ENCODE data around the gene RNF227. TPM values are rescaled to one million over a fixed set of nuclear protein-coding genes. Genes with fewer than 3 reads are reported as not detected.

RNF227 gene
- total RNA-seq, 1 donor from 2014 or later: 4.7 TPM

DNA sequence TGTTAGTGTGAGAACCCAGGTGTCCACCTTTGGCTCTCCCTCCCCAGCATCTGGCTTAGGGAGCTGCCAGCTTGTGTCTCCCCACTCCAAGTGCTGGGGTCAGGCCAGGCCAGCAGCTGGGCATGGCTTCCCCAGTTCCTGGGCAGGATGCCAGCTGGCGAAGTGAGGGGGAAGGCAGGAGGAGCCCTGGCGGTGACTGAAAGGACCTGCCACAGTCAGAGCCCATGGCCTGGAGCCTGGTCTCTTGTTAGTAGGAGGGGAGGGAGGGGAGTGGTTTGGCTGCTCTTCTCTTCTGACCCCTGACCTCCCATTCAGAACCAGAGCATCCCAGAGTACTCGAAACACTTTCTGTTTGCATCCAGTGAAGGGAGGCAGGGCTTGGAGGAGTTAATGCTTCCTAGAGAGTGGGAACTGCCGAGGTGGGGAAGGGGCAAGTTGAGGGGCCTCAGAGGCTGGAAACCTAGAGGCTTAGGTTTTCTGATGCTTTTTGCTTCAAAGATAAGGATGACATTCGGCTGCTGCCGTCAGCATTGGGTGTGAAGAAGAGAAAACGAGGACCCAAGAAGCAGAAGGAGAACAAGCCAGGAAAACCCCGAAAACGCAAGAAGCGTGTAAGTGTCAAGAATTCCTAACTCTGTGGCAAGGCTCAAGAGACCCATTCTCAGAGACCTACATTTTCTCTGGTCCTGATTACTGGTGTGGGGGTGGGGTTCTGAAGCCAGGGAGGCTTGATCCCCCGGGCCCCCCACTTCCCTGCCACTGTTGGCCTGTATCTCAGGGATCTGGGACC is 26.7 kb downstream of the RNF227 start:
- peak; percentile 86 for DNase-seq (ENCODE audit: low read depth)

DNA sequence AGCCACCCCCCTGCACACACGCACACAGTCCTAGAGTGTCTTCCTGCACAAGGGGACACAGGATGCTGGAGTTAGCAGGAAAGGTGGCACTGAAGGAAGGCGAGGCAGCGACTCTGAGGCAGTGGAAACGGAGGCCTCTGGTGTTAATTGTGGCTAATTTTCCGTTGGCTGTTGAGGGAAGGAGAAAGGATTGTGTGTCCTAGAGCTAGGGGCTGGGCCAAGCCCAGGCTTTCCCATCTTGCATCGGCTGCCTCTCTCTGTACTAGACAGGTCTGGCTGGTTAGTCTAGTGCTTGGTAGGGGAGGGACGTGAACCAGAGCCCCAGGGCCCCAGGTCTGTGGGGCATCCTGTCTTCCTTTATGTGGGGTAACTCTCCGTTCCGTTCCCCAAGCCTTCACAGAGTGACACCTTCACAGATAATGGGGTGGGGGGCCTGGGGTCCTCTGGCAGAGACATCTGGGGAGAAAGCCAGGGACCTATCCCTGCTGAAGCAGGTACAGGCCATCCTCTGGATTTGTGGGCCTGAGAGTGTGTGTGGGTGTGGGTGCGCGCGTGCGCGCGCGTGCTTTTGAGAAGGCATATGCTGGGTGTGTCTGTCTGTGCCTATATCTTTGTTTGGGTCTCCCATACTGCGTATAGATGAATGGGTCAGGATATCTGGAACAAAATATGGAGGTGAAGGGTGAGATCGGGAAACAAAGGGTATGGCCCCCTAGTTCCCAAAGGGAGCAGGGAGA is 27.7 kb downstream of the RNF227 start, which contains the start of gene CHD3:
TSS of gene CHD3 (plus strand) at position 606 of the 737 bp plus-strand sequence. CDS start 212 bp downstream, outside the sequence.
- peak; percentile 7 for DNase-seq (ENCODE audit: low read depth)

DNA sequence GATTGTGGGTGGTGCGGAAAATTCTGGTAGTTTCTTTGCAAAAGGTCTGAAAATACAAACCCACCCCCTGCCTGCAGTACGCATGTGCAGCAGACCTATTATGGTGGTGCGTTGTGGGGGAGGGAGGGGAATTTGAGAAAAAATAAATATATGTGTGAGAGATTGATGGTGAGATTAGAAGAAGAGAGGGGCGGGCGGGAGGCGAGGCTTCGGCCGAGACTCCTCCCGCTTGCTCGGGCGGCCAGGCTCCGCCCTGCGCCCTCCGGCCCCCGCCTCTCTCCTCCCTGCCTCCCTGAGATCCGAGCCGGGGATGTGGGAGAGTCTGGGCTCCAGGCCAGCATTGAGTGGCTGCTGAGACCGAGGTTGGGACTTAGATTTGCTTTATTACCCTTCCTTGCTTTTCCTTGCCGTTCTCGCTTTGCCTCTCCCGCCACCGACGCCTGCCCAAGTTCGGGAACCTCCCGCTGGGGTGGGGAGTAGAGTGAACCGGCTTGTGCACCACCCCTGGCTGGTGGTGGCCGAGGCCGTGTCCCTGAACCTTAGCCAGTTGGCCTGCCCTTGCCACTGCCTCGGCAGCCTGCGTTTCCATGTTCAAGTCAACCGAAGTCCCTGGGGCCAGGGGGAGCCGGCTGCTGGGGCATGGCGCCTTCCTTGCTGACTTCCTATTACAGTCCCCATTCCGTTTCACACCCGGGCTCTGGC is 28.5 kb downstream of the RNF227 start:
- peak; percentile 86 for DNase-seq (ENCODE audit: low read depth)

DNA sequence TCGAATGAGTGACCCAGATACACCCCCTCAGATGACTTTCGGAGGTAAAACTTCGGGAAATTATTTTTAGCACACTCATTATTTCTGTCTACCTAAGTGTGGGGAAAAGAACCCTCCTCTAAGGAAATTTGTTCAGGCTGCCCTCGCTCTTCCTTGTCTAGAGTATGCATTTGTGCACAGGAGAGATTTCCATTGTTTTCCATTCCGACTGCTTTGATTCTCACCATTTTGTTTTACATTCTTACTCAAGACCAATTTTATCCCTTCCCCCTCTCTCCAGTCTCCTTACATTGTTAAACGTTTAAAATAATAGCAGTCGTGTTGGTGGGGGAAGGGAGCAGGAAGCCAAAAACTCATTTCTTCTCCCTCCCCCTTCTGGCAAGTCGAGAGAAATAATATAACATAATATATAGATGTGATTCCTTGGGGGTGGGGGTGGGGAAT is 29.0 kb downstream of the RNF227 start:
- DNase-seq (ENCODE audit: low read depth): peak; percentile 65

DNA sequence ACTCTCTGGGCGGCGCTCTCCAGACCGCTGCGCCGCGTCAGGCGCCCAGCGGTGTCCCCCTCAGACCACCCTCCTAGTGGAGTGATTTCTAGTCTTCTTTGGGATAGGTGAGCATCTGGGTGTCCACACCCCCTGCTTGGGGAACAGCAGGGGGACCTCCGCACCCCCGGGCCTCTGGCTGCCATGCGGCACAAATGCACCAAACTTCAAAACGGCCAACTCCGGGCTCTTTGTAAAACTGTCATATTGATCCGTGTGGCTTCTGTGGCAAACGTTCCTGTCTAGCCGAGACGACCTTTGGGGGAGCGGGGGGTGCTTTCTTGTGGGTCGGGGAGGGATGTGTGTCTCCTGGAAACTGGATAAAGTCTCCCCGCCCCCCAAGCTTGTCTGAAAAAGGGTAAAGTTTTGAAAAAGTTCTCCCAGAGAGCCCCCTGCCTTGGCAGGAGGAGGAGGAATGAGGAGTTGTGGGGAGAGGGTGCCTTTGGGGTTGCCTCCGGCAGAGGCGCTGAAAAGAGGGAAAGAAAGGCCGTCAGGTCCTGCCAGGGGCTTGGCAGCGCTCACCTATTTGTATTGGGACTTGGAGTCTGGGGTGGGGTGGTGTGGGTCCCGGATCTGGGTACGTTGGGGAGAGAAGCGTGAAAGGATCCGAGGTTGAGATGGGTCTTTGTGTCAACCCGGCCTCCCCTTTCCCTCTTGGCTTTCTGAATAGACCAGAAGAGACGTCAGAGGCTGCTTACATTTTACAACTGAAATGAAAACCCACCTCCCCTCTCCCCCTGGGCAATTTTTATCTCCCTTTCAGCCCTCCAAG is 29.7 kb downstream of the RNF227 start:
- no peak for DNase-seq (ENCODE audit: low read depth)

DNA sequence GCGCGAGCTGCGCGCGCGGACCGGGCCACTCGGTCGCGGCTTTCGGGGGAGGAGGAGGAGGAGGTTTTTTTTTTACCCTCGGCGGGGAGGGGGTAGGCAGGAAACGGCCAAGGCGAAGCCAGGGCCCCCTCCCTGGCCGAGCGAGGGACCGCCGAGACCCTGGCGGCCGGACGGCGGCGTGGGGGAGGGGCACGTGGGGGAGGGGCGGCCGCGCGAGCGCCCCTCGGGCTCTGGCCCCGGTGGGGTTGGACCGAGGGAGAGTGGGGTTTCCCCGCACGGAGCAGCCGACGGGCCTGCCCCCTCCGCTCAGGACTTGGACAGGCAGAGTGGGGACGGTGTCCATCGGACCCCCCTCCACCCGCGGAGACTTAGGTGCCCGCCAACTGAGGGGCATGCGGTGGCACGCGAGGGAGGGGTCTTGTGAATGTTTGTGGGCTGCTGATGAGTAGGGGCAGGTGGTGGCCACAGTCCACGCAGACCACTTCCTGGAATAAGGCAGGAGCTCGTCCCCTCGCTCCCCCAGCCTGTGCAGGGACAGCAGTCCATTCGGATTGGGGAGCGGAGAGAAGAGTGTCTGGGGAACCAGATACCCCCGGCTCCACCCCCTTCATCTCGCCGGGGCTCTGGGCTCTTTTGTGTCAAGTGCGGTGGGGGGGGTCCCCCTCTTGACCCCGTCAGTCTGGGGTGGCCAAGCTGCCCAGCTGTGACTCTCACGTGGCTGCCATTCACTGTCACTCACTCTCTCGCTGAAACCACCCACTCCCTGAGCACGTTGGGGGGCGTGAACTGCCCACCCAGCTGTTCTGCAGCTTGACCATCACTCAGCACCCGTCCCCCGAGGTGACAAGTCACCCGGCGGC is 30.5 kb downstream of the RNF227 start:
- no peak for DNase-seq (ENCODE audit: low read depth)

DNA sequence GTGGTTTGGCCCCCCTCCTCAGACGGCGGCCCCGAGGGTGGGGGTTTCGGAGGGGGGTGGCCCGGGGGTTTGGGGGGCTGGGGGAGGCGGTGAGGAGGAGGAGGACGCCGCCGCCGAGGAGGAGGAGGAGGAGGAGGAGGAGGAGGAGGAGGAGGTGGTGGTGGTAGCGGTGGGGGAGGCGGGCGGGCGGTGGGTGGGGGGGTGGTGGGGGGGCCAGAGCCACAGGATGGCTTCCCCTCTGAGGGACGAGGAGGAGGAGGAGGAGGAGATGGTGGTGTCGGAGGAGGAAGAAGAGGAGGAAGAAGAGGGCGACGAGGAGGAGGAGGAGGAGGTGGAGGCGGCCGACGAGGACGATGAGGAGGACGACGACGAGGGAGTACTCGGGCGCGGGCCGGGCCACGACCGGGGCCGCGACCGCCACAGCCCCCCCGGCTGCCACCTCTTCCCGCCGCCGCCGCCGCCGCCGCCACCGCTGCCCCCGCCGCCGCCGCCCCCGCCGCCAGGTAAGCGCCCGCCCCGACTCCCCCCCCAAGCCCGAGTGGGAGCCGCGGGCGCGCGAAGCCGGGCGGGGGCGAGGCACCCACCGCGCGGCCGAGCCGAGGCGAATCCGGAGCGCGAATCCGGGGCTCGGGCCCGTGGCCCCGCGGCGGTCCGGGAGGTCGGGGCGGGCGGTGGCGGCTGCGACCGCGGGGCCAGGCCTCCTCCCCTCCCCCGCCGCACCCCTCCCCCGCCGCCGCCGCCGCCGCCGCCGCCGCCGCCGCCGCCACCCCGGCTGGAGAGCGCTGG is 31.3 kb downstream of the RNF227 start:
- no peak for DNase-seq (ENCODE audit: low read depth)

DNA sequence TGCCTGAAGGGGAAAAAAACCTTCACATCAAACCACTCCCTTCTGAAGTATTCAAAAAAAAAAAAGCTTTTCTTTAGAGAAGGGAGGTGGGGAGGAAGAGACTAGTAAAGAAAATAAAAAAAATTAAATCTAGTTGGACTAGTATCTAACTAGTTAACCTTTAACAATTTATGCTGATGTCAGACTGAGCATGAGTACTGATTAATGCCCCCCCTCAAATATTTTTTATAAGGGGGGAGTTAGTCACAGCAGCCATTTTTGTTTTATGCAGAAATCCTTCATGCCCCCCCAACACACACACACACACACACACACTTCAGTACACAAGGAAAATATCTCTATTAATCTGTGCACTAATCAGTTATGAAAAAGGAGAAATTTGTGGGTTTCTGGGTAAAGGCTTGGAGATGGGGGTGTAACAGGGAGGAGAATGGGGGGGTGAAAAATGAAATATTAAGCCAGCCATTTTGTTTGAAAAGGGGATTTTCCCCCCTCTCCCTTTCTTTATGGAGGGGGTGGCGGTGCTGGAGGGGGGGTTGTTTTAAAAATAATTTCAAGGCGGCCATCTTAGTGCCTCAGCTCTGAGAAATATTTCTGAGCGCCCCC is 32.2 kb downstream of the RNF227 start:
- peak; percentile 57 for DNase-seq (ENCODE audit: low read depth)

DNA sequence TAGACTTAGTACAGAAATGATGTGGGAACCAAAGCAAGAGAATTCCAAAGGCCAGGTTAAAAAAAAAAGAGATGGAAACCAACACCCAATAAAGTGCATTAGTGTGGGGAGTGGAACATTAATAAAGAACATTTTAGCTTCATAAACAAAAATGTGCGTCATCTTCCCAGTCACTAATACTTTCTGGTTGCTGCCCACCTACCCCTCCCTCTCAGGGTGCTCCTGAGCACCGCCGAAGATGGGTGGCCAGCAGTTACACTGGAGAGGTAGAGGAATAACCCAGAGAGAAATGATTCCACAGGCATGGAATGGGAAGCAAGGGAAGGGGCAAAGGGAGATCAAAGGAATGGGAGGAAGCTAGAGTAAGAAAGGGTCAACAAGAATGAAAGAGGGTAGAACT is 33.5 kb downstream of the RNF227 start:
- no peak for DNase-seq (ENCODE audit: low read depth)

DNA sequence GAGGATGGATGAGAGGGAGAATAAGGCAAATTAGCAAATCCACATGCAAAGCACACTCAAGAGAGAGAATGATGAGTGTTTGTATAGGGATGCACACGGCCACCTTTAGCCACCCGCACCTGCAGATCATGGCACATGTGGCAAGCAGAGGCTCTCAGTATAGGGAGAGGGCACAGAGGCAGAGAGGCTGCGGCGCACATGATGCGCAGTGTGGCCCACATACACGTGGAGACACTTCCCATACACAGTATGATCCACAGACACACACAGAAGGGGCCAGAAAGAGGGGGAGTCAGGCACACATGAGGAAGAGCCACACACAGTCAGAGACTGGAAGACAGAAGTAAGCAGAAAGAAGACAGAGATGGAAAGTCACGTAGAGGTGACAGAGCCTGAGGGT is 34.0 kb downstream of the RNF227 start:
- DNase-seq (ENCODE audit: low read depth): no peak

DNA sequence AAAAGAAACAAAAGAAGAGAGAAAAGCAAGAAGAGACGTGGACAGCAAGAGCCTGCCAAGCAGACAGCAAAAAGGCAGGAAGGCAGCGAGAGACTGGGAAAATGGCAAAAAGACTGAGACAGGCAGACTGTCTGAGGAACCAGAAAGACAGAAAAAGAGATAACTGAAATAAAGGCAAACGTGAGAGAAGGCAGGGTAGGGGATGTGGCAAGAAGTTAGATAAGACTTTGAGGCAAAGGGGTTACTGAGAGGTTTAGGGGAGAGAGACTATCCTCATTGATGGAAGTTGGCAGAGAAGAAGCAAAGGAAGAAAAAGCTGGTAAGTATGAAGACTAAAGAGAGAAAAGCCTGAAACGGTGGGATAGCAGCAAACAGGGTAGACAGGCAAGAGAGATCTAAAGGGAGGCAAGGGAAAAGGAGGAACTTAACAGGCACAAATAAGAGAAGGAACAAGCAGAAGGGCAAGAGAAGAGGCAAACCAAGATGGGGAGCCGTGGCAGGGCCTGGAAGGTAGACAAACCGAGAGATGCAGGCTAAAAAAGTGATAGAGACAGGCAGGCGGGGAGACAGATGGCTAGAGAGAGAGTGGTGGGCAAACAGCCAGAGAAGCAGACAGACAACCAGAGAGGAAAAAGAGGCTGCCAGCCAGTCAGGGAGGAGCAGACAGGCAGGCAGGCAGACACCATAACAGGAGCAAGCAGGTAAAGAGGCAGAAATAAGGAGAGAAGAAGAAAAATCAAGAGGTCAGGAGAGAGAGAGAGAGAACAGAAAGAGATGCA is 34.6 kb downstream of the RNF227 start:
- DNase-seq (ENCODE audit: low read depth): no peak

DNA sequence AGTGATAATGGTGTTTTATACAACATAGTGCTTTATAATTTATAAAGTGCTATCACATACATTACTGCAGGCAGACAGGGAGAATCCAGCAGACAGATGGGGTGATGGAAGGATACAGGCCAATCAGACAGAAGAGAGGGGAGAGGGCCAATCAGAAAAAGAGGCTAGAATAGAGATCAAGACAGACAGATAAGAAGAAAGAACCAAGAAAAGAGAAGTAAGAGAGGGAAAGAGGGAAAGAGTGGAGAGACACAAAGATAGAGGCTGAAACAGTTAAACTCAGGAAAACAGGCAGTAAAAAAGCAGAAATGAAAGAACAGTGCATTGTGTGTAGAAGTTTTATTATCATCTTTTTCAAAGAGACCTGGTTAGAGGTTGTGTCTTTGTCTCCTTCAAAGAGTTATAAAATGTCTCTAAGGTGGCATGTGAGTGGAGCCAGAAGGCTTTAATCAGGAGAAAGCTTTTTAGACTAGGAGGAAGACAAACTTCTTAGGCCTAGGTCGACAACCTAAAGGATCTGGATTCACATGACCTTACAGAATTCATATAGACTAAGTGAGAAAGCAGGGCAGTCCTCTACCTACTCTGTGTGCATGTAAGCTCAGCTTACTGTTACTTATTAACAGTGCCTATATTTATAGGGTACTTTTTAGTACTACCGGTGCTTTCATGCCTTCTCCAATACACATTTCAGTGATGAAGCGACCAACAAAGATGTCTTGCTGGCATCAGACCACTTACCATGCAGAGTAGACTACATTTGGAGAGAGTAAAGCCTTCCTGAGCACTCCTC is 35.8 kb downstream of the RNF227 start:
- no peak for DNase-seq (ENCODE audit: low read depth)

DNA sequence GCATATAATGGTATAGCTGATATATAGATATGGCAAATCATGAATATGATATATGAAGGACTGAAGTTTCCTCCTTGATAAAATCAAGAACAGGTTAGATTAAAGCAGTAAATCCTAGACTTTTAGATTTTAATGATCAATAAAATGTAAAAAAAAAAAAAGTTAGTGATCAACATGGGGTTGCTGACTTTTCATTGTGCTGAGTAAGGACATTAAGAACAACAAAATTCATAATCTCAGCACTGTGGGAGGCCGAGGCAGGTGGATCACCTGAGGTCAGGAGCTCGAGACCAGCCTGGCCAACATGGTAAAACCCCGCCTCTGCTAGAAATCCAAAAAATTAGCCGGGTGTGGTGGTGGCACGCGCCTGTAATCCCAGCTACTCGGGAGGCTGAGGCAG is 37.9 kb downstream of the RNF227 start:
- no peak for DNase-seq (ENCODE audit: low read depth)

DNA sequence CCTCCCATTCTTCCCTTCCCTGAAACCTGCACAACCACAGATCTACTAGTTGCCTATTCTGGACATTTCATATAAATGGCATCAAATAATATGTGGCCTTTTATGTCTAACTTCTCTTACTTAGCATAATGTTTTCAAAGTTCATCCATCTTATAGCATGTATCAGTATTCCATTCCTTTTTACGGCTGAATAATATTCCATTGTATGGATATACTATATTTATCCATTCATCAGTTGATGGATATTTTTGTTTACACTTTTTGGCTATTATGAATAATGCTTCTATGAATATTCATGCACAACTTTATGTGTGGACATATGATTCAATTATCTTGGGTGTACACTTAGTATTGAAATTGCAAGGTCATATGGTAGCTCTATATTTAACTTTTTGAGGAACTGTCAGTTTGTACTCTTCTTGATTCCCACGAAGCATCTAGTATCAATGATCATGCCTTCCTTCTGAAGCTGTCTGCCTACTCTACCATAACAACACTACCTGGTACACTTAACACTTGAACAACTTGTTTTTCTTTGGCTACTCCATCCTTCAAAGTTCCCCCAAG is 40.2 kb downstream of the RNF227 start:
- DNase-seq (ENCODE audit: low read depth): no peak

DNA sequence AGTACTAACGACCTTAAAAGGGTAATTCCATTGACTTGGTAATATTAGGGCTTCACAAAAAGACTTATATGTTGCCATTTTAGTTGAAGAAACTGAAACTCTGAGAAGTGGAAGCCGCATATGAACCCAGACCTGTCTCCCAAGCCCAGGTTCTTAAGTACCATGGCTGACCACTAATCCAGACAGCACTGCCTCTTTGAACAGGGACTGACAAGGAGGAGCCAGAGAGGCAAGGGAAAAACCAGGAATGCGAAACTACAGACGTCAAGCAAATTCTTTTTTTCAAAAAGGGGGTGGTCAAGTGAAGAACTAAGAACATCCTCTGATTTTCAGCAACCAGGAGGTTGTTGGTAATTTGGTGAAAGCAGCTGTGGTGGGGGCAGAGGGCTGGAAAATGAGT is 43.0 kb downstream of the RNF227 start:
- DNase-seq (ENCODE audit: low read depth): no peak

DNA sequence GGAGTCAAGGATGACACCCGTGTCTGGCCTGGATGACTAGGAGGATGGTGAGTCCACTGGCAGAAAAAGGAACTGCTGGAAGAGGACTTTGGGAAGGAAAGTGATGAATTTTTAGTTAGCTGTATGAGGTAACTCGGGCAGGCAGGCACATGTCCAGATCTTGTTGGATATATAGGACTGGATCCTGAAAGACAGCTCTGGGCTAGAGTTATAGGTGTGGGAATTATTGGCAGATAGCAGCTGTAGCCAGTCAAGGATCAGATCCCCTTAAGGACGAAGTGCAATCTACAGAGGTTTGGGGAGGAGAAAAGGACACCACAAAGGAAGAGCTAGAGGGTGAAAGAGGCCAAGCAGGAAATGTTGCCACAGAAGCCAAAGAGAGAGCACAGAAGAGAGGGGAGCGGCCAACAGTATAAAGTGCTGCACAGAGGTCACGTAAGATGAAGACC is 48.2 kb downstream of the RNF227 start:
- no peak for DNase-seq (ENCODE audit: low read depth)

DNA sequence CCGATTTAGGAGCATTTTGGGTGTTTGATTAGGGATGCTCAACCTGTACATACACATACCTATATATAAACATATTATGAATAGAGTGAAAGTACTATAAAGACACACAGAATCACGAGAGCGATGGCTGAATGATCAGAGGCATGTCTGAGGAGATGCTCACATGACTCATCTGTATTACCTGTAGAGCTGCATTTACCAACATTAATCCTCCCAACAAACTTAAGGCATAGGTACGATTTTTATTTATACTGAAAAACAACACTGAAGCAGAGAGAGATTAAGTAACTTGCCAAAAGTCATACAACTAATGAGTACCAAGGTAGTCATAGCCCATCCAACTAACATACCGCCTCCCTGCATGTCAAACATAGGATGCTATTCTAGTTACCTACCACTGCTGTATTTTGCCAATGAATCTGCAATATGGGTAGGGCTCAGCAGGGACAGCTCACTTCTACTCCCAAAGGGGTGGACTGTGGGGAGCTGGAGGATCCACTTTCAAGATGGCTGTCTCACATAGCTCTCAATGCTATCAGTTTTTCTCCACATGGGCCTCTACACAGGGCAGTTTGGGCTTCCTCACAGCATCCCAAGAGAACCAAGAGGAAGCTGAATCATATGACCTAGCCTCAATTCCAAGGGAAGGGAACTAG is 51.0 kb downstream of the RNF227 start:
- DNase-seq (ENCODE audit: low read depth): no peak
